ENCODE results near the gene ARHGAP8.
"Not testable (repeated sequence)": the region's sequence is repeated elsewhere in the genome, so short reads cannot be mapped to it uniquely, and the experiment has no call there.

The ARHGAP8 gene

GRCh38 chr22:44850946-44851345 lies 98.6 kb downstream of the ARHGAP8 start:
- TF ChIP-seq, protein P1, sequence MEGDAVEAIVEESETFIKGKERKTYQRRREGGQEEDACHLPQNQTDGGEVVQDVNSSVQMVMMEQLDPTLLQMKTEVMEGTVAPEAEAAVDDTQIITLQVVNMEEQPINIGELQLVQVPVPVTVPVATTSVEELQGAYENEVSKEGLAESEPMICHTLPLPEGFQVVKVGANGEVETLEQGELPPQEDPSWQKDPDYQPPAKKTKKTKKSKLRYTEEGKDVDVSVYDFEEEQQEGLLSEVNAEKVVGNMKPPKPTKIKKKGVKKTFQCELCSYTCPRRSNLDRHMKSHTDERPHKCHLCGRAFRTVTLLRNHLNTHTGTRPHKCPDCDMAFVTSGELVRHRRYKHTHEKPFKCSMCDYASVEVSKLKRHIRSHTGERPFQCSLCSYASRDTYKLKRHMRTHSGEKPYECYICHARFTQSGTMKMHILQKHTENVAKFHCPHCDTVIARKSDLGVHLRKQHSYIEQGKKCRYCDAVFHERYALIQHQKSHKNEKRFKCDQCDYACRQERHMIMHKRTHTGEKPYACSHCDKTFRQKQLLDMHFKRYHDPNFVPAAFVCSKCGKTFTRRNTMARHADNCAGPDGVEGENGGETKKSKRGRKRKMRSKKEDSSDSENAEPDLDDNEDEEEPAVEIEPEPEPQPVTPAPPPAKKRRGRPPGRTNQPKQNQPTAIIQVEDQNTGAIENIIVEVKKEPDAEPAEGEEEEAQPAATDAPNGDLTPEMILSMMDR (conservative IDR thresholded peaks at IDR 0.05; ENCODE audit: low read depth, low read length) = no peak
- H3K4me3 ChIP-seq (ENCODE audit: low read length) = no peak overlapping the region
- no peak for DNase-seq (ENCODE audit: low read depth)

GRCh38 chr22:44854641-44855040 lies 102.3 kb downstream of the ARHGAP8 start:
- DNase-seq (ENCODE audit: low read depth); H3K4me3 ChIP-seq (ENCODE audit: low read length): not testable (repeated sequence)

GRCh38 chr22:44855855-44856254 lies 103.5 kb downstream of the ARHGAP8 start:
- no peak overlapping the region for H3K4me3 ChIP-seq (ENCODE audit: low read length)
- DNase-seq (ENCODE audit: low read depth) = no peak
- TF ChIP-seq, protein P1 (conservative IDR thresholded peaks at IDR 0.05; ENCODE audit: low read depth, low read length) = no peak

- H3K4me3 ChIP-seq (ENCODE audit: low read length); DNase-seq (ENCODE audit: low read depth): not testable (repeated sequence)
Observed at GRCh38 chr22:44858819-44859218, 106.4 kb downstream of the ARHGAP8 start.

DNA sequence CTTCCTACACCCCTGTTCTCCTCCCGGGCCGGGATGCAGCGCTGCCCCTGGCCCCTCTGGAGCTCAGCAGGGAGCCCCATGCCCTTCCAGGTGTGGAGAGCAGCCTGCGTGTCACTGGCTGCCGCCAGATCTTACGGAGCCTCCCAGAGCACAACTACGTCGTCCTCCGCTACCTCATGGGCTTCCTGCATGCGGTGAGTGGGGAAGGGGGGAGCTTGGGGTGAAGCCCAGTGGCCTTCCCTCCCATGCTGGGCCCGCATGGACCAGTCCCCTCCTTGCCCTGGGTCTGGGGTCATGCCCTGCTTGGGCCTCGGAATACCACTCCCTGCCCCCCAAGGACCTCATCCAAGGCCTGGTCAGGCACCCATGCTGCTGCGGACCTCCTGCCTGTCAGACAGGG lies 107.3 kb downstream of the ARHGAP8 start:
- no peak overlapping the region for H3K4me3 ChIP-seq (ENCODE audit: low read length)
- TF ChIP-seq, protein P1 (conservative IDR thresholded peaks at IDR 0.05; ENCODE audit: low read depth, low read length) = no peak
- DNase-seq (ENCODE audit: low read depth) = no peak

- DNase-seq (ENCODE audit: low read depth) = no peak
- TF ChIP-seq, protein P1 (conservative IDR thresholded peaks at IDR 0.05; ENCODE audit: low read depth, low read length) = no peak
- H3K4me3 ChIP-seq (ENCODE audit: low read length) = no peak overlapping the region
Observed at GRCh38 chr22:44860311-44860710, 107.9 kb downstream of the ARHGAP8 start.

DNA sequence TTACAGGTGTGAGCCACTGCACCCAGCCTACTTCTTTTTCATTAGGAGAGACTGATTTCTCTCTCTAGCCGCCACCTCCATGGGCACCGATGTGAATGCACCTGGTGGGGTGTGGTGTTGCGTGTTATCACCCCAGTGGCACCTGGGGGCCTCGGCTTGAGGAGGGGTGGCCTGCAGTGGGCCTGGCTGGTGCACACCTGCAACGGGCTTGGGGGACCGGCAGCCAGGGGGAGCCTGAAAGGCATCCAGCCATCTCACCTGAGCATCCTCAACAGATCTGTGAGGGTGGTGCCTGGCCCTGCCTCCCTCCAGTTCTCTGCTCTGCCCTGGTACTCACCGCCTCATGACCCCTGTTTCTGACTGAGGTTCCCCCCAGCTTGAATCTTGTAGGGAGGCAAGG lies 108.9 kb downstream of the ARHGAP8 start:
- TF ChIP-seq, protein P1 (conservative IDR thresholded peaks at IDR 0.05; ENCODE audit: low read depth, low read length) = no peak
- no peak for DNase-seq (ENCODE audit: low read depth)
- H3K4me3 ChIP-seq (ENCODE audit: low read length) = no peak overlapping the region

DNA sequence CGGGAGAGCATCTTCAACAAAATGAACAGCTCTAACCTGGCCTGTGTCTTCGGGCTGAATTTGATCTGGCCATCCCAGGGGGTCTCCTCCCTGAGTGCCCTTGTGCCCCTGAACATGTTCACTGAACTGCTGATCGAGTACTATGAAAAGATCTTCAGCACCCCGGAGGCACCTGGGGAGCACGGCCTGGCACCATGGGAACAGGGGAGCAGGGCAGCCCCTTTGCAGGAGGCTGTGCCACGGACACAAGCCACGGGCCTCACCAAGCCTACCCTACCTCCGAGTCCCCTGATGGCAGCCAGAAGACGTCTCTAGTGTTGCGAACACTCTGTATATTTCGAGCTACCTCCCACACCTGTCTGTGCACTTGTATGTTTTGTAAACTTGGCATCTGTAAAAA lies 109.9 kb downstream of the ARHGAP8 start:
- no peak overlapping the region for H3K4me3 ChIP-seq (ENCODE audit: low read length)
- DNase-seq (ENCODE audit: low read depth) = no peak
- TF ChIP-seq, protein P1 (conservative IDR thresholded peaks at IDR 0.05; ENCODE audit: low read depth, low read length) = no peak
